Endothelial cell of umbilical vein (primary cell): Measurements from ENCODE around the gene KIF9. TPM values are rescaled to one million over a fixed set of nuclear protein-coding genes. Genes with fewer than 3 reads are reported as not detected.
"Not testable (repeated sequence)": the region's sequence is repeated elsewhere in the genome, so short reads cannot be mapped to it uniquely, and the experiment has no call there.

ENCODE experiments used
- BruUV-seq: library from RNA; stranded (reverse); fragments of 400-500 nt; replicated peaks from 2 replicates; lab custom pipeline; 2021; lab: Mats Ljungman, UMichigan
- CTCF ChIA-PET: fragments of 300-600, 350-600 bp; sonication (Branson Sonifier 250); formaldehyde crosslinking; loops from one replicate; lab custom pipeline; 2021; ENCODE audit warnings: antibody characterized with exemption, inconsistent platforms; lab: Charles Lee
- POLR2A ChIA-PET: fragments of 300-600, 350-600 bp; sonication (Branson Sonifier 250); formaldehyde crosslinking; loops from one replicate; lab custom pipeline; 2021; ENCODE audit warnings: antibody characterized with exemption, inconsistent platforms; lab: Charles Lee
- DNase-seq: peaks from one replicate; pipeline ENCODE4 v3.0.0-alpha.2; 2011; ENCODE audit warnings: low read depth, low spot score
- FAIRE-seq: peaks from 2 replicates; lab custom pipeline; 2011; peaks lifted over from hg19 to GRCh38; lab: Jason Lieb, UNC
- H2AFZ ChIP-seq: 2 replicates; pipeline ENCODE4 v1.6.0; 2012; ENCODE audit warnings: low read depth, low read length, control low read depth, inconsistent platforms
- H3K27ac ChIP-seq: 2 replicates; pipeline ENCODE4 v1.5.1; 2011; ENCODE audit warnings: low read depth, mild to moderate bottlenecking, control low read depth, low read length, moderate library complexity; ENCODE audit not compliant: insufficient read depth
- H3K27me3 ChIP-seq, 2 experiments: 2 replicates each; pipeline versions ENCODE4 v1.6.0 to v1.6.1; 2011; ENCODE audit warnings: low read length in 2 of 2, mixed read lengths in 1 of 2; ENCODE audit not compliant: control insufficient read depth in 2 of 2, insufficient read depth in 2 of 2
- H3K36me3 ChIP-seq, 2 experiments: 2 replicates in 1 of 2; 3 replicates in 1 of 2; pipeline ENCODE4 v1.5.1; 2011; ENCODE audit warnings: low read length in 2 of 2, mild to moderate bottlenecking in 1 of 2, moderate library complexity in 1 of 2; ENCODE audit not compliant: control insufficient read depth in 2 of 2, insufficient read depth in 2 of 2; ENCODE audit errors: extremely low read depth in 1 of 2
- H3K4me1 ChIP-seq: 3 replicates; pipeline ENCODE4 v1.5.1; 2011; ENCODE audit warnings: mild to moderate bottlenecking, low read length; ENCODE audit not compliant: control insufficient read depth, insufficient read depth; ENCODE audit errors: extremely low read depth
- H3K4me2 ChIP-seq: 2 replicates; pipeline ENCODE4 v1.6.1; 2011; ENCODE audit warnings: low read length, control low read depth, mixed read lengths; ENCODE audit not compliant: insufficient read depth
- H3K4me3 ChIP-seq, 3 experiments: fragments of 200-600 bp in 1 of 3; sonication (generic), shearing (Covaris generic) in 1 of 3; replicated peaks in 1 of 3; 2 replicates each; pipeline ENCODE4 v1.5.1; 2011 to 2016; ENCODE audit warnings: control low read depth in 3 of 3, low read length in 3 of 3, mild to moderate bottlenecking in 2 of 3, inconsistent platforms in 1 of 3, low read depth in 1 of 3, moderate library complexity in 1 of 3; ENCODE audit not compliant: insufficient read depth in 1 of 3
- H3K79me2 ChIP-seq: 2 replicates; pipeline ENCODE4 v1.6.0; 2012; ENCODE audit warnings: low read length, inconsistent platforms; ENCODE audit not compliant: control insufficient read depth, insufficient read depth
- H3K9ac ChIP-seq: replicated peaks from 2 replicates; pipeline ENCODE3; 2011; ENCODE audit warnings: low read length, control low read depth; ENCODE audit not compliant: insufficient read depth; ENCODE audit errors: extremely low read depth
- H3K9me1 ChIP-seq: replicated peaks from 3 replicates; pipeline ENCODE4 v1.6.0; 2011; ENCODE audit warnings: mild to moderate bottlenecking, low read length; ENCODE audit not compliant: control insufficient read depth, insufficient read depth; ENCODE audit errors: extremely low read depth
- H3K9me3 ChIP-seq: replicated peaks from 2 replicates; pipeline ENCODE4 v1.5.1; 2012; ENCODE audit warnings: low read length, inconsistent platforms; ENCODE audit not compliant: control insufficient read depth, insufficient read depth
- H4K20me1 ChIP-seq: replicated peaks from 2 replicates; pipeline ENCODE3; 2011; ENCODE audit warnings: mild to moderate bottlenecking, low read length; ENCODE audit not compliant: control insufficient read depth, insufficient read depth; ENCODE audit errors: extremely low read depth
- EZH2 ChIP-seq: IDR thresholded peaks from 2 replicates; pipeline ENCODE4 v1.6.1; 2012; ENCODE audit warnings: borderline replicate concordance, low read depth, mild to moderate bottlenecking, moderate library complexity, low read length, inconsistent platforms; ENCODE audit not compliant: severe bottlenecking
- FOS ChIP-seq: IDR thresholded peaks from 2 replicates; pipeline ENCODE4 v1.6.1; 2011; ENCODE audit warnings: mild to moderate bottlenecking, low read length, moderate library complexity, borderline replicate concordance; ENCODE audit not compliant: insufficient read depth
- GATA2 ChIP-seq: IDR thresholded peaks from 2 replicates; pipeline ENCODE4 v1.7.0; 2011; ENCODE audit warnings: low read depth, mild to moderate bottlenecking, moderate library complexity, mixed read lengths, low read length; ENCODE audit not compliant: insufficient read length, insufficient read depth
- dilution Hi-C: fragments of 300-500 bp; cut with MboI; formaldehyde crosslinking; loops from one replicate; pipeline ENCODE4 v1.15.0; 2019; ENCODE audit warnings: low sequenced_read_pairs; ENCODE audit not compliant: extremely low pct_ligation_motif_present
- intact Hi-C: fragments of 100-400 bp; cut with micrococcal nuclease; formaldehyde crosslinking; loops from one replicate; pipeline ENCODE4 v1.10.0; 2022
- polyA plus RNA-seq, 4 experiments: library from polyadenylated mRNA; depleted of rRNA in 3 of 4; stranded (reverse) in 3 of 4; unstranded in 1 of 4; fragments of >200 nt; gene quantifications; 2 replicates each; pipeline versions ENCODE4 v1.2.1 to v1.2.3, GENCODE V29; 2011 to 2012; ENCODE audit warnings: missing spikeins in 1 of 4
- total RNA-seq: library from RNA; stranded (reverse); gene quantifications from 2 replicates; pipeline ENCODE4 v1.2.3, GENCODE V29; 2021

Gene KIF9
- total and polyA plus RNA-seq, 2 donors (not counting 3 experiments of a cell fraction or from before 2014, with no cell fraction given): 20.5 to 22.4 TPM

GRCh38 chr3:47259114-47259513 lies 23.5 kb downstream of the KIF9 start:
- no peak for DNase-seq
- no peaks in the 10 kb centered on the region for H3K4me1 ChIP-seq
- no TSS peak for BruUV-seq
- H3K27ac ChIP-seq: no peak overlapping the region
- no peaks in the 10 kb centered on the region for H3K27me3 ChIP-seq
- CTCF ChIA-PET: no interaction called here
- H2AFZ ChIP-seq: no peak overlapping the region
- no peaks in the 10 kb centered on the region for H4K20me1 ChIP-seq
- H3K9me3 ChIP-seq: no peaks in the 10 kb centered on the region
- dilution Hi-C loops (no loop called here), intact Hi-C loops (no loop called here)
- no peaks in the 10 kb centered on the region for H3K9me1 ChIP-seq
- POLR2A ChIA-PET: no interaction called here
- no peak for FAIRE-seq
- no peak for TF ChIP-seq FOS
- no peak for TF ChIP-seq GATA2
- no peak for TF ChIP-seq EZH2
- H3K4me2 ChIP-seq: no peak overlapping the region
- no peak overlapping the region for H3K4me3 ChIP-seq
- no peaks in the 10 kb centered on the region for H3K79me2 ChIP-seq
- H3K9ac ChIP-seq: no peak overlapping the region
- no peaks in the 10 kb centered on the region for H3K36me3 ChIP-seq

GRCh38 chr3:47256331-47256730 lies 26.3 kb downstream of the KIF9 start:
- dilution Hi-C loops, H3K4me3 ChIP-seq, FAIRE-seq, H2AFZ ChIP-seq, H3K9me1 ChIP-seq, H3K27ac ChIP-seq, DNase-seq, intact Hi-C loops, H3K4me1 ChIP-seq, H4K20me1 ChIP-seq, H3K4me2 ChIP-seq, POLR2A ChIA-PET, H3K27me3 ChIP-seq, H3K9ac ChIP-seq, H3K79me2 ChIP-seq, H3K9me3 ChIP-seq, H3K36me3 ChIP-seq, BruUV-seq, CTCF ChIA-PET: not testable (repeated sequence)
